Measurements from ENCODE around the gene MAPT. TPM values are rescaled to one million over a fixed set of nuclear protein-coding genes. Genes with fewer than 3 reads are reported as not detected.

MAPT gene
- total RNA-seq, 4 donors from 2014 or later, result 0.44 to 12.2 (median 3.3) TPM

GRCh38 chr17:46039592-46040186 is 145.3 kb downstream of the MAPT start:
- 54 to 64% methylated on average over 5 of the region's 5 CpGs for WGBS, 2 donors
- no peak overlapping the region for H3K4me3 ChIP-seq
- no peaks in the 10 kb centered on the region for H3K9me3 ChIP-seq
- no peak for DNase-seq
- peaks cover 15 to 94% (median 38%) of the 10 kb centered on the region in 3 donors for H3K36me3 ChIP-seq
- intact Hi-C loops (cut with DNase I), result loop anchor here (5.0 kb wide), 1 partner anchor 153 kb away; the partner anchor contains the start of gene KANSL1
- H3K27ac ChIP-seq, result no peak overlapping the region
- no peaks in the 10 kb centered on the region for H3K27me3 ChIP-seq
- H3K4me1 ChIP-seq, result peaks cover 0 to 23% (median 10%) of the 10 kb centered on the region in 3 donors
- TF ChIP-seq, protein P1, sequence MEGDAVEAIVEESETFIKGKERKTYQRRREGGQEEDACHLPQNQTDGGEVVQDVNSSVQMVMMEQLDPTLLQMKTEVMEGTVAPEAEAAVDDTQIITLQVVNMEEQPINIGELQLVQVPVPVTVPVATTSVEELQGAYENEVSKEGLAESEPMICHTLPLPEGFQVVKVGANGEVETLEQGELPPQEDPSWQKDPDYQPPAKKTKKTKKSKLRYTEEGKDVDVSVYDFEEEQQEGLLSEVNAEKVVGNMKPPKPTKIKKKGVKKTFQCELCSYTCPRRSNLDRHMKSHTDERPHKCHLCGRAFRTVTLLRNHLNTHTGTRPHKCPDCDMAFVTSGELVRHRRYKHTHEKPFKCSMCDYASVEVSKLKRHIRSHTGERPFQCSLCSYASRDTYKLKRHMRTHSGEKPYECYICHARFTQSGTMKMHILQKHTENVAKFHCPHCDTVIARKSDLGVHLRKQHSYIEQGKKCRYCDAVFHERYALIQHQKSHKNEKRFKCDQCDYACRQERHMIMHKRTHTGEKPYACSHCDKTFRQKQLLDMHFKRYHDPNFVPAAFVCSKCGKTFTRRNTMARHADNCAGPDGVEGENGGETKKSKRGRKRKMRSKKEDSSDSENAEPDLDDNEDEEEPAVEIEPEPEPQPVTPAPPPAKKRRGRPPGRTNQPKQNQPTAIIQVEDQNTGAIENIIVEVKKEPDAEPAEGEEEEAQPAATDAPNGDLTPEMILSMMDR (IDR thresholded peaks at IDR 0.05), result no peak
- TF ChIP-seq POLR2A (IDR thresholded peaks at IDR 0.05), result no peak

DNA sequence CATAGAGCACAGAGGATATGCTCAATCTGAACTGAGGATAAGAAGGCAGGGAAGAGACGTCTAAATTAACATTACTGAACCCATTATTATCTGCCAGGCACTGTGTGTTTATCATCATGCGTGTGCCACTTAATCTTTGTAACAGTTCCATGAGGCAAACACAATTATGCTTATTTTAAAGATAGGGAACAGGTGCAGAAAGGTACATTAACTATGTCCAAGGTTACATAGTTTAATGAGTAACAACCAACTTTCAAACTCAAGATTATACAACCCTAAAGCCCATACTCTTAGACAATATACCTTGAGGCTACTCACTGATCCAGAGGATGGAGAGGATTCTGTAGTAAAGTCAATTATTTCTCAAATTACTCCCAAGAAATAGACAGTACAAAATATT is 147.9 kb downstream of the MAPT start:
- 69 to 89% methylated on average over 2 of the region's 2 CpGs for WGBS, 2 donors
- Histone ChIP-seq H3K36me3 (peaks cover 15 to 94% (median 25%) of the 10 kb centered on the region in 3 donors), H3K4me1 (peaks cover 0 to 44% (median 13%) of the 10 kb centered on the region in 3 donors)

GRCh38 chr17:46042925-46043324 is 148.6 kb downstream of the MAPT start:
- H3K27me3 ChIP-seq, result no peaks in the 10 kb centered on the region

More for the DNA sequence above, 147.9 kb downstream of the MAPT start:
- TF ChIP-seq POLR2A (IDR thresholded peaks at IDR 0.05), result no peak
- TF ChIP-seq, protein P1 (IDR thresholded peaks at IDR 0.05), result no peak
- intact Hi-C loops (cut with DNase I), result loop anchor here (5.0 kb wide), 1 partner anchor 150 kb away; the partner anchor contains the start of gene KANSL1
- no peak overlapping the region for H3K4me3 ChIP-seq
- no peaks in the 10 kb centered on the region for H3K9me3 ChIP-seq
- no peak for DNase-seq
- no peaks in the 10 kb centered on the region for H3K27me3 ChIP-seq
- no peak overlapping the region for H3K27ac ChIP-seq

GRCh38 chr17:46043606-46044005 is 149.3 kb downstream of the MAPT start:
- Histone ChIP-seq H3K4me1 (peaks cover 0 to 44% (median 13%) of the 10 kb centered on the region in 3 donors), H3K9me3 (no peaks in the 10 kb centered on the region), H3K36me3 (peaks cover 10 to 94% (median 15%) of the 10 kb centered on the region in 3 donors), H3K27me3 (no peaks in the 10 kb centered on the region), H3K4me3 (no peak overlapping the region), H3K27ac (peak overlapping the region in 3 of 4 donors; percentile 9 to 53 (median 36))
- intact Hi-C loops (cut with DNase I), result loop anchor here (5.0 kb wide), 1 partner anchor 149 kb away; the partner anchor contains the start of gene KANSL1
- no peak for DNase-seq
- WGBS, 2 donors, result 65 to 100% methylated on average over 3 of the region's 3 CpGs
- no peak for TF ChIP-seq POLR2A (IDR thresholded peaks at IDR 0.05)
- TF ChIP-seq, protein P1 (IDR thresholded peaks at IDR 0.05), result no peak

More at GRCh38 chr17:46042925-46043324, 148.6 kb downstream of the MAPT start:
- peaks cover 0 to 44% (median 13%) of the 10 kb centered on the region in 3 donors for H3K4me1 ChIP-seq
- intact Hi-C loops (cut with DNase I), result loop anchor here (5.0 kb wide), 1 partner anchor 149 kb away; the partner anchor contains the start of gene KANSL1
- no peaks in the 10 kb centered on the region for H3K9me3 ChIP-seq
- H3K4me3 ChIP-seq, result no peak overlapping the region
- DNase-seq, result no peak
- no peak for TF ChIP-seq POLR2A (IDR thresholded peaks at IDR 0.05)
- TF ChIP-seq, protein P1 (IDR thresholded peaks at IDR 0.05), result no peak
- no peak overlapping the region for H3K27ac ChIP-seq
- peaks cover 15 to 94% (median 21%) of the 10 kb centered on the region in 3 donors for H3K36me3 ChIP-seq
- 71 to 87% methylated on average over 3 of the region's 3 CpGs for WGBS, 2 donors

DNA sequence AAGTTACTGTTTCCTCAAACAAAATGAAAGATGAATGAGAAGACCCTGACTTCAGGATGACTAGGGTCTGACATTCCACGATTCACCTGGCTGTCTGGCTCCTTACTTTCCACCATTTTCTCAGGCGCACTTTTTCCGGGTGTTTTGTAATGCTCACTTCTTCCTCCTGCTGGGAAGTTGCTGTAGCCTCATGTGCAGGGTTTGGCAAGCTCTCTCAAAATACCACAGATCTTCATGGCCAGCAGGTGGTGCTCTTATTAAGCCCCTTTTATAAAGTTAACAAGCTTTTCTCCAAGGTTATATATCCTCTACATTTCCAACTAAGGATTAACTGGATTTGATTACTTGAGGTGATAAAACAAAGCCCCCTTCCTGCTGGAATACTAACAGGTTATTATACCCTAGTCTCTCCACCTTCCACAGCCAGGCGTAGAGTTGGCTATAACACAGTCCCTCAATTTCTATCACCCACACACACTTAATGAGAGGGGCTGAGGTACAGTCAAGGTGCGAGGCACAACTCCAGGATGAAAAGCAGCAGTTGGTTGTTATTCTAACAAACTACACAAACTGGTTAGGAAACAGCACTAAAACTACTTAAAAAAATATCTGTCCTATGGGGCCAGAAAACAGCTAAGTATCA is 150.1 kb downstream of the MAPT start:
- DNase-seq, result no peak
- Histone ChIP-seq H3K36me3 (peaks cover 2 to 94% (median 10%) of the 10 kb centered on the region in 3 donors), H3K4me3 (no peak overlapping the region), H3K4me1 (peaks cover 0 to 44% (median 13%) of the 10 kb centered on the region in 3 donors), H3K27ac (peak overlapping the region; percentile 9 to 59 (median 52)), H3K27me3 (no peaks in the 10 kb centered on the region), H3K9me3 (no peaks in the 10 kb centered on the region)
- TF ChIP-seq, protein P1 (IDR thresholded peaks at IDR 0.05), result peak; percentile 51 to 91 (median 90)
- no peak for TF ChIP-seq POLR2A (IDR thresholded peaks at IDR 0.05)
- intact Hi-C loops (cut with DNase I), result loop anchor here (5.0 kb wide), 1 partner anchor 148 kb away; the partner anchor contains the start of gene KANSL1
- 22 to 29% methylated on average over 4 to 5 of the region's 5 CpGs for WGBS, 2 donors
